K562 (cell line): ENCODE data around the gene HLTF.

Experiments
- CHD1 ChIP-seq: fragments of 200-600 bp; sonication (generic); IDR thresholded peaks from one replicate; pipeline ENCODE4 v1.6.1; 2012; ENCODE audit warnings: mild to moderate bottlenecking, moderate library complexity, low read length, inconsistent platforms
- FOXK2 ChIP-seq, 2 experiments: fragments of 450-650 bp; IDR thresholded peaks in 1 of 2; conservative IDR thresholded peaks in 1 of 2; 2 replicates each; pipeline ENCODE4 v1.6.1; 2016; ENCODE audit warnings: low read depth in 2 of 2, mild to moderate bottlenecking in 1 of 2
- ID3 ChIP-seq, 2 experiments: fragments of 250-450 bp in 1 of 2; fragments of 450-650 bp in 1 of 2; sonication (Bioruptor Pico) in 1 of 2; IDR thresholded peaks; 2 replicates each; pipeline versions ENCODE4 v1.6.1 to v1.8.0; 2016 to 2021; ENCODE audit warnings: mild to moderate bottlenecking in 2 of 2, moderate library complexity in 2 of 2, missing compliant biosample characterization in 1 of 2, missing genetic modification characterization in 1 of 2
- POLR2AphosphoS5 ChIP-seq: IDR thresholded peaks from 2 replicates; pipeline ENCODE4 v1.6.1; 2011; ENCODE audit warnings: mild to moderate bottlenecking, low read depth, low read length, moderate library complexity; ENCODE audit not compliant: control insufficient read depth, insufficient read depth
- TF ChIP-seq, protein P1 (sequence below): sonication (generic); formaldehyde crosslinking; IDR thresholded peaks from 2 replicates; pipeline ENCODE4 v1.8.1; 2023; ENCODE audit warnings: mild to moderate bottlenecking, missing genetic modification reagents

DNA sequence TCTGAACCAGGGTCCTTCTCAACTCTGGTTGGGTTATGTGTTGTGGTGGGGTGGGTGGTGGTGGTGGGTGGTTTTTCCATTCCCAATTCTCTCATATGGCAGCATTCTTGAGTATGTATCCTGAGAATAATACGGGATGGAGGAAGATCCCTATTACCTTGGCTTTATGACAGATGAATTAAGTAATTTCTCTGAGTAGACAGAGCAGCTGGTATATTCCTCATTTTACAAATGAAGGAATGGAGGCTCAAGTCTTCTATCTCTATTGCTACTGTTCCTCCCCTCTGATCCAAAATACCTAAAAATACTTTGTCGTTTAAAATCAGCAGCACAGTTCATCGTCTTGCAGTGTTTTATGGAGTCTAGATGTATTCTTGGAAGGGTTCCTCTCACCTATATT lies 84.6 kb downstream of the HLTF start:
- TF ChIP-seq, protein P1, sequence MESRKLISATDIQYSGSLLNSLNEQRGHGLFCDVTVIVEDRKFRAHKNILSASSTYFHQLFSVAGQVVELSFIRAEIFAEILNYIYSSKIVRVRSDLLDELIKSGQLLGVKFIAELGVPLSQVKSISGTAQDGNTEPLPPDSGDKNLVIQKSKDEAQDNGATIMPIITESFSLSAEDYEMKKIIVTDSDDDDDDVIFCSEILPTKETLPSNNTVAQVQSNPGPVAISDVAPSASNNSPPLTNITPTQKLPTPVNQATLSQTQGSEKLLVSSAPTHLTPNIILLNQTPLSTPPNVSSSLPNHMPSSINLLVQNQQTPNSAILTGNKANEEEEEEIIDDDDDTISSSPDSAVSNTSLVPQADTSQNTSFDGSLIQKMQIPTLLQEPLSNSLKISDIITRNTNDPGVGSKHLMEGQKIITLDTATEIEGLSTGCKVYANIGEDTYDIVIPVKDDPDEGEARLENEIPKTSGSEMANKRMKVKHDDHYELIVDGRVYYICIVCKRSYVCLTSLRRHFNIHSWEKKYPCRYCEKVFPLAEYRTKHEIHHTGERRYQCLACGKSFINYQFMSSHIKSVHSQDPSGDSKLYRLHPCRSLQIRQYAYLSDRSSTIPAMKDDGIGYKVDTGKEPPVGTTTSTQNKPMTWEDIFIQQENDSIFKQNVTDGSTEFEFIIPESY, result no peak
- TF ChIP-seq ID3 (CRISPR knock-in tag; IDR thresholded peaks at IDR 0.05), result no peak
- TF ChIP-seq ID3 (tag; IDR thresholded peaks at IDR 0.05), result no peak
- TF ChIP-seq POLR2AphosphoS5, result no peak
- no peak for TF ChIP-seq CHD1
- no peak for TF ChIP-seq FOXK2 (conservative IDR thresholded peaks at IDR 0.05 in 1 of 2, IDR thresholded peaks at IDR 0.05 in 1 of 2; ENCODE audit: low read depth in 2 of 2)
